Measurements from ENCODE around the gene LRRC15.

The LRRC15 gene

DNA sequence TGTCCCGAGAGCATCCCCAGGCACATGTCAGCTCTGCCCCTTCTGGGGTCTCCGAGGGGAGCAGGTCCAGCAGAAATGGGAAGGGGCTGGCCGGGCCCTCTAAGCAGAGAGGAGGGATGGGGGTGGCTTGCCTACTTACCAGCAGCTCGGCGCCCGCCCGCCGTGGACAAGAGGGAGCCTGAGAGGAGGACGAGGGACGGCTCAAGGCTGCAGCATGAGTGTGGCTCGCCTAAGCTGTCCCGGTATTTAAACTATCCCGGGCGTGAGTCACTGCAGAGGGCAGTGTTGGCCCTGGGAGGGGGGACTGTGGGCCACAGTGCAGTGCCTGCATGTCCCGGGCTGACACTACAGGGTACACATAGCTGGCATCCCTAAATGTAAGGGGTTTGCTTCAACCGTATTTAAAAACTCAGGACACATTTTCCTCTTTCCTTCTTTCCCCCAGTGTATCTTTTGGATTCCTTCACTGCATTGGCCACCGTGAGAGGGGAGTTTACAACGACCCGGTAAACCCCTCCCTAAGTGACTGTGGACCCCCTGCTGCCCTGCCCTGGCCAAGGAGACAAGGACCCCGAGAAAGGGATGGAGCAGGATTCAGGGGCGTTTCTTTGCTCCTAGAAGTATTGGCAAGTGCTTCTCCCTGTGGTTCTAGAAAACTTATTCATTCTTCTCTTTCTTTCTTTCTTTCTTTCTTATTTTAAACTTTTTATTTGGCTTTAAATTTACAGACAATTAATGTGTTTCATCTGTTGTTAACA, at the start of gene LRRC15:
Gene LRRC15, minus strand, starts transcription at position 222 of the 758 bp plus-strand sequence. CDS start 8,700 bp downstream, outside the sequence.
- no peak for DNase-seq

DNA sequence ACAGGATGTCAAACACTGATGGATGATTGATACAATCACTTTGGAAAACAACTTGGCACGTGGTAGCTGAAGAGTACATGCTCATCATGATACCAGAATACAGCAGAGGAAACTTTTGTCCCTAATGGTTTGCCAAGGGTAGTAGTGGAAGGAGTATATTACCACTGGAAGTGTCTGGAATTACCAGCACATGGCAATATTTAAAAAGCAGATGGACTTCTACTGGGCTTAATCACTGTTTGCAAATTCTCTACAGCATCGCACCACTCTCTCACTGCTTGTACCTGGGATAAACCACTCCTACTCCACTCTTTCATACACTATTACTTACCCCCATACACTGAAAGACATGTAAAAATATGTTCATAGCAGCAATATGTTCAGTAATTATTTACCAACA, 49.1 kb upstream of the LRRC15 start:
- DNase-seq = no peak

DNA sequence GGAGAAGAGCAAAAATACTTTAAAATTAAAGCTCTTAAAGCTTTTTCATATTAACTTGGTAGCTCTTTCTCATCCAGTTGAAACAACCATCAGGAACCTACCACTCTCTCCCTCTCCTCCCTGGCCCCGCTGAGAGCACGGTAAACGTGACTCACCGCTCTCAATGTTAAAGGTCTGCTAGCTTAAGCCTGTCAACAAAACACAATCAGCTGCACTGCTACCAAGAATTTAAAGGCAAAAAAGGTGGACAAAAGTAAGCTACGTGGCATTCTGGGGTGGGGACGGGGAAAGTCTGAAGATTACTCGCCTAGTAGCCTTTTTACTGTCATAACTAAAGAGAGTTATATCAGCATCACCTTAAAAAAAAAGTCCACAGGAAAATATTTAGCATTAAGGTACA, 37.9 kb upstream of the LRRC15 start:
- no peak for DNase-seq

DNA sequence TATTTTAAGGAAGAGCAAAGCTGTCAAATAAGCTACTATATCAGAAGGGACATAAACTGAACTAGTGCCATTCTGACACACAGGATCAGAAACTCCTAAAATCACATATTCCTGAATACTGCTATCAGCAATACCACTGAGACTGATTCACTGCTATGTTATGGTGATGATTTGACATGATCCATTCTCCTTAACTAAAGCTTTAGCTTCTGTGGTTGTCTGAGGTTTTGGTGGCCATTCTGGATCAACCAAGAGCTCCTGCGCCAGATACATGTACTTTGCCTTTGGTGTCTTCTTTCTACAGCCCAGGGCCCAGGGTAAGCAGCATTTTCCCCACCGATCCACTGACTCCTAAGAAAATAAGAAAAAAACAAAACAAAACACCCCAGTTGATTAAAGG, 36.2 kb upstream of the LRRC15 start:
- DNase-seq = no peak

DNA sequence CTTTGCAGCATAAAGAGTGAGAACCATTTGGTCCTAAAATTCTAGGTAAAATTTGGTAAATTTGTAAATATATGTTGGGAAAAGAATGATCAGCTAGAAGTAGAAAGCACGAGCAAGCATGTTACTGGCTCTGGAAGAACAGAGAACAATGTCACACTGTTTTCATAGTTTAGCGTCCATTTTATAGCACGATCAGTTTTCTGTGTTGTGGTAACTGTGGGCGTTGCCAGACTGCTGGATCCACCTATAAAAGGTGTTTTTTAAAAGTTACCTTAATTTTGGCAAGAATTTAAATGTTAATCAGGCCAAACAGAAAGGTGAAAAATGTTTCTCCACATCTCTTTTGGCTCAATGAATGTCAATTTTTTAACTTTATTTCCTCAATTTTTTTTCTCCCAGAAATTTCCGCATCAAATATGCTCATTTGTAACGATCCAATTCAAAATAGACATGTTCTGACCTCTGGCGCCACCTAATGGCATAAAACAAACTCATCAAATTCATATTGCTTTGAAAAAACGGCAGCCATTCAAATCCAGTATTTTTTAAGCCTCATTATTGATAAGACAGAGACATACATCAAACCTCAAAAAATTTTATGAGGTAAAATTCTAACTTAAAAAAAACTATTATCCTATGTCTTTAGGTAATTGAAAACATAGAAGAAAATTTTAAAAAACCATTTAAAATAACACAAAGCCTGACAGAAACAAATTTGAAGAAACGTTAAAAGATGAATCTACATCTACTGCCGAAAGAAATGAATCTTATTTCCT, 35.0 kb upstream of the LRRC15 start:
- DNase-seq = no peak

DNA sequence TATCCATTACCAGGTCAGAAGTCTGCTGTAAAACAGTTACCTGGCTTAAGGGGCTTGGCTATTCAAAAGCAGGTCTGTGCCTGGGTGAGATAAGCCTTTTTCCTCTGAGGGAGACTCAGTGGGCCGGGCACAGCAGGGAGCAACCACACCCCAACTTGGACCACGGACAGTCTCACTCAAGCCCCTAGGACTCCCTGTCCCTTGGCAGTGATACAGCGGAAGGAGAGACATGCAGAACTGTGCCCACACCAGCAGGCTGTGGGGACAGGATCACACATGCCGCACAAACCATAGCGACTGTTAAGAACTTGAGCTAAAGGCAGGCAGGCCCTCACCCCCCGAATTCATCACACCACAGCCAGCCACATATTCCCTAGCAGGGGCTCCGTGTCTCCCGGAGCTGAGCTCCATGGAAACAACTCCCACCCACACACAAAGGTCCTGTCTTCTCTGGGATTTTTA, 32.4 kb upstream of the LRRC15 start:
- DNase-seq = no peak

DNA sequence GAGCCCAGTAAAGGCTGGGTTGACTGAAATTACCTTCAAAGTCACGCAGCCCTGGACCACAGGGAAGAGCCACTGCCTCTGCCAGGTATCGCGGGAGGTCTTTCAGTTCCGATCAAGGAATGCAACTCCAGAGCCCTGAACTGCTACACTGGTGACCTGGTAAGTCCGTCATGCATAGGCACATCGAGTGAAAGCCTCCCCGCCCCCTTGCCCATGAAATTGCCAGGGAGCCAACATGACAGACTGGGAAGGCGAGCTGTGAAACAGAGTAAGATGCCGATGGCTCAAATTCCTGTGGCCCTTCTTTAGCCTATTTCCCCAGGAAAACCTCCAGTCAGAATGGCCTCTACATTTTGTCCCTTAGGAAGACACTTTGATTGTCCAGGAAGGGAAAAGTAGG, 31.8 kb upstream of the LRRC15 start:
- DNase-seq = no peak

DNA sequence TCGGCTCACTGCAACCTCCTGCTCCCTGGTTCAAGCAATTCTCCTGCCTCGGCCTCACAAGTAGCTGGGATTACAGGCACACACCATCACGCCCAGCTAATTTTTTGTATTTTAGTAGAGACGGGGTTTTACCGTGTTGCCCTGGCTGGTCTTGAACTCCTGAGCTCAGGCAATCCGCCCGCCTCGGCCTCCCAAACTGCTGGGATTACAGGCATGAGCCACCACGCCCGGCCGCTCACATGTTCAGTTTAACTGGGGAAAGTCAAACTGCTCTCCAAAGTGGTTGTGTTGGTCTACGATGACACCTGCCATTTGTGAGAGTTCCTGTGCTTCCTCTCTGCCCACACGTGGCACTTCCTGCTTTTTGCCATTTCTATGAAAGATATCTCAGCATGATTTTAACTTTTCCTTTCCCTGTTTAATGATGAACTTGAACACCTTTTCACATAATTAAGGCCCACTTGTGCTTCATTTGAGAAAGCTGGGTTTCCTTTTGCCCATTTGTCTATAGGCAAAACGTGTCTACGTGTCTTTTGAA, 30.4 kb upstream of the LRRC15 start:
- DNase-seq = no peak

DNA sequence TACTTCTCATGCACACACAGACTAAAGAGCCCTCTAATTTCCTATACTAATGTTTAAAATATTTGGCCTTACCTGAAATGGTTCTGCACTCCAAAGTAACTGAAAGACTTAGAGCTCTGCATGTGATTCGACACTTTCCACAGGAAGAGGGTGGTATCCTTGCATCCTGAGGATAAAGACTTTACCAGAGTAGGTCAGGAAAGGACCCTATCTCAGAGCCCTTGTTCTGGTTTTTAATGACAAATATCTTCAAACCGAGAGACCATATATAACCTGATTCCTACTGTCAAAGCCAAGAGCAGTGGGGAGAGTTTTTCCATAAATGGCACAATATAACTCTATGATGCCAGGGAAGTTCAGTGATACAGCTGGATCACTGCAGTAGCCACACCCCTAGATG, 29.6 kb upstream of the LRRC15 start, which contains the start of gene GP5:
Gene GP5, minus strand, starts transcription at position 101 of the 400 bp plus-strand sequence. CDS start 984 bp downstream, outside the sequence.
- DNase-seq = no peak

DNA sequence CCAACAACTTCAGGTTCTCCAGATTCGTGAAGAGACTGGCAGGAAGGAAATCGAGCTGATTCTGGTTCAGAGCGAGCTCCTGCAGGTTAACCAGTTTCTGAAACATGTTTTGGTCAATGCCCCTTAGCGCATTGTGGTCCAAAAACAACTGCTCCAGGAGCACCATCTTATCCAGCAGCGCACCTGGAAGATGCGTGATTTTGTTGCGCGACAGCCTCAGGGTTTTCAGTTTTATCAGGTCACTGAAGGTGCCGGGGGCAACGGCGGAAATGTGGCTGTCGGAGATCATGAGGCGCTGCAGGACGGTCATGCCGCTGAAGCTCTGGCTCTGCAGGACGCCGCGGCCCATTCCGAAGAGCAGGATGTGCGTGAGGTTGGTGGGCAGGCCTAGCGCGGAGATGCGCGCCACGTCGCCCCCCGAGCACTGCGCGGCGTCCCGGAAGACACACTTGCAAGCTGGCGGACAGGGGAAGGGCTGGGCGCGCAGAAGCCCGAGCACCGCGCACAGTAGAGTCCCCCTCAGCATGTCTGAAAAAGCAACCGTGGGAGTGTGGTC, 28.3 kb upstream of the LRRC15 start:
- DNase-seq = peak; percentile 54

DNA sequence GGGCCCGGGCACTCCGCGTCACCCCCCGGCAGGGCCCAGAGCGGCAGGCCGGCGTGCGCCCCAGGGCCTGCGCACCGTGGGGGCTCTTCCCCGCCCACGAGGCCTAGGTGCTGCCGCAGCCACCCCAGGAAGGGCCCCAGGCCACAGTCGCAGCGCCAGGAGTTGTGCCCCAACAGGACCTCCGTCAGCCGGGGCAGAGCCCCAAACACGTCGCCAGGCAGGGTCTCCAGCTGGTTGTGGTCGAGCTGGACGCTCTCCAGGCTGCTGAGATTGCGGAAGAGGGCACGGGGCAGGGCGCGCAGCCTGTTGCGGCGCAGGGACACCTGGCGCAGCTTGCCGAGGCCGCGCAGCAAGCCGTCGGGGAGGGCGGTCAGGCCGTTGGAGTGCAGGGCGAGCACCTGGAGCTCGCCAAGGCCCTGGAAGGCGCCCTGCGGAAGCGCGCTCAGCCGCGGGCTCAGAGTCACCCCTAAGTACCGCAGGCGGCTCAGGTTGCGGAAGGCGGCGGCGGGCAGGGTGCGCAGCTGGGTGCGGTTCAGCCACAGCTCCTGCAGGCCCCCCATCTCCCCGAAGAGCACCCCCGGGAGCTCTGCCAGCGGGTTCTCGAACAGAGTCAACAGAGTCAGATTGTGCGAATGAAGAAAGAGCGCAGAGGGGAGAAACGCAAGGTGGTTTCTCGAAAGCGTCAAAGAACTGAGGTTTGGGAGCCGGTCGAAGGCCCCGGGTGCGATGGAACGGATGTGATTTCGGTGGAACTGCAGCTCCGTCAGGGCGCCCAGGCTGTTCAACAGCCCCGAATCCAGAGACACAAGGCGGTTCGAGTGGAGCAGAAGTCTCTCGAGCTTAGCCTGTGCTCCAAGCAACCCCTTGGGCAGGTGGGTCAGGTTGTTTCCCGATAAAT, 27.6 kb upstream of the LRRC15 start:
- DNase-seq = peak; percentile 59

DNA sequence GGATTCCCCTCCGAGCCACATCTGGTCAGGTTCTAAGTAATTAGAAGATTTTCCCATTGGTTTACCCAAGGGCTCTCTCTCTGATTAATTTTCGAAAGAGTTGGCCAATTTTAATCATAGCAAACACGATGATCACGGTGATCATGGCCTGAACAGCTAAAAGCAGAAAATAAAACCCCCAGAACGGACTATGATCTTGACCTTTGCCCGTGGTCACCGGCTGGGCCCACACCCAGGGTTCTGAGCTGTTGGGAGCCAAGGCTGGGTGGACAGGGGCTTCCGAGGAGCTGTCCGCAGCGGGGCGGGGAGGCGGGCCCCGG, 27.0 kb upstream of the LRRC15 start:
- no peak for DNase-seq

DNA sequence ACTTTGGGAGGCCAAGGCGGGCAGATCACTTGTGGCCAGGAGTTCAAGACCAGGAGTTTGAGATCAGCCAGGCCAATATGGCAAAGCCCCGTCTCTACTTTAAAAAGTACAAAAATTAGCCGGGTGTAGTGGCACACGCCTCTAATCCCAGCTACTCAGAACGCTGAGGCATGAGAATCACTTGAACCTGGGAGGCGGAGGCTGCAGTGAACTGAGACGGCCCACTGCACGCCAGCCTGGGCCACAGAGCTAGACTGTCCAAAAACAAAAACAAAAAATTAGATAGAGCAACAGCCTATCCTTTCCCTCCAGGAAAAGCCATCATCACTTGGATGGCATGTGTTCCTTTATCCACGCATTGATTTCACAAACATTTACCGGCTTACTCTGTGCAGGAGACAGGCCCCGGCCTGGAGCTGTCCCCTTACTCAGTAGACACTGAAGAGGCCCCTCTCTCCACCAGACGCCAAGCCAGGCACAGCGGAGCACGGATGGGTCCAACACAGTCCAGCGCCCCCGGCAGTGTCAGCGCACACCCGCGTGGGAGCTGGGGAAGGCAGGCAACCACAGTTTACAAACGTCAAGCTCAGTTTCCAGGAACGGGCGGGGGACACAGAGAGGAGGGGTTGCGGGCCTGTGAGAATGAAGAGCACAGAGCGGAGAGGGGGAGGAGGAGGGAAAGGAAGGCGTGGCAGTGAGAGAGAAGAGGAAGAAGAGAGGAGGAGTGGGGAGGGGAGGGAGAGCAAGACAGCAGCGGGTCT, 26.4 kb upstream of the LRRC15 start:
- DNase-seq = peak; percentile 73

DNA sequence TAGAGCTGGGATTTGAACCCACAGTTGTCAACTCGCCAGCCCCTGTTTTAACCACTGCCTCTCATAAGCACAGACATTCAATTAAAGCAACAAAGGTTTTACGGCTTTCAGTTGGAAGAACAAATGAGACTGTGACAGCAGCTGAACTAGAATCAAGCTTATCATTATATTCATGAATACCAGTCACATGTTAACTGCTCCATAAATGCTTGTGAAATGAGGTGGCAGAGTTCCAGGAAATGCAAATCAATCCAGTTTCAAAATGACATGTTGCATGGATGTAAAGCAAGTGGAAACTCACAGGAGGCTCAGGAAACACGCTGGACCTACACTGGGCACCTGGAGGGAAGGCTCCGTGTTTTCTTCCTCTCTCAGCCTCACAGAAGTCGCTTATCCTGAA, 25.7 kb upstream of the LRRC15 start:
- DNase-seq = no peak

DNA sequence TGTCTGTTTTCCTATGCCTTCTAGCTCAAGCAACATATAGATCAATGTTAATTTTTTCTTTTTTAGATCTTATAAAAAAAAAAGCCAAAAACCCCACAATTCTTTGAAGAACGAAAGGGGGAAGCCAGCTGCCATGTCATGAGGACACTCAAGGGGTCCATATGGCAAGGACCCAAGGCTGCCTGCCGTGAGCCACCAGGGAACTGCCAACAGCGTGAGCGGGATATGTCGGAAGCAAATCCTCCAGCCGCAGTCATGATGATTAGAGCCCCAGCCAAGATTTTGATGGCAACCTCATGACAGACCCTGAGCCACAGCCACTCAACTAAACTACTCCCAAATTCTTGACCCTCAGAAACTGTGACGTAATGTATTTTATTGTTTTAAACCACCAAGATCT, 23.0 kb upstream of the LRRC15 start:
- no peak for DNase-seq

DNA sequence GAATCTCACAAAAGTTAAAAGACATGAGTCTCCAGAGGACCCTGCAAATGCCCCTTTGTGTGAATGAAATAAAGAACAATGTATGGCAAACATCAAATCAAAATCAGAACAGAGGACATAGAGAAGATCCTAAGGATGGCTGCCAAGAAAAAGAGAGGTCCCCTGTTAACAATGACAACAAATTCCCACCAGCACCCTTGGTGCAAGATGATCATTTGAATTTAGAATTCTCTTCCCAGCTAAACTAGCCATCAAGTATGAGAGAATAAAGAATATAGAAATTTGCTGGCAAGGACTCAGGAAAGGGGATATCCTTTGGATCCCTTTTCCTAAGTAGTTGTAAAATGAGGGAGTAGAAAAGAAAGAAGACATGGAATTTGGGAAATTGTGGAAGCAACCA, 21.3 kb upstream of the LRRC15 start:
- no peak for DNase-seq

DNA sequence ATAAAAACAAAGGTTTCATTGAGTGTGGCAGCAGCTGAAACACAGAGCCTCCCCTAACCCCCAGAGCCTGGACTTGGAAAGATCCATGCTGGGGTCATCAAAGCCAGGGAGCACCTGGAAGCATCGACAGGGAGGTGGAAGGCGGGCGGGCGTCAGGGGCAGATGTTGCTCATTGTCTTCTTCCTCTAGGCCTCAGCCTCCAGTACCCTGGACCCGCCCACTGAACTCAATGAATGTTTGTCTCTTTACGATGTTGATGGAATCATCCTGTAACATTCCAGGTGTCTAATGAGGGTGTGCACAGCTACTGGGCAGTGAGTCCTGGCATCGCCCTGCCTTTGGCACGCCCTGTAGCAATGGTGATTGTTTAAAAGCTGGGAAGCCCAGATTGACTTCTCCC, 19.7 kb upstream of the LRRC15 start:
- no peak for DNase-seq

DNA sequence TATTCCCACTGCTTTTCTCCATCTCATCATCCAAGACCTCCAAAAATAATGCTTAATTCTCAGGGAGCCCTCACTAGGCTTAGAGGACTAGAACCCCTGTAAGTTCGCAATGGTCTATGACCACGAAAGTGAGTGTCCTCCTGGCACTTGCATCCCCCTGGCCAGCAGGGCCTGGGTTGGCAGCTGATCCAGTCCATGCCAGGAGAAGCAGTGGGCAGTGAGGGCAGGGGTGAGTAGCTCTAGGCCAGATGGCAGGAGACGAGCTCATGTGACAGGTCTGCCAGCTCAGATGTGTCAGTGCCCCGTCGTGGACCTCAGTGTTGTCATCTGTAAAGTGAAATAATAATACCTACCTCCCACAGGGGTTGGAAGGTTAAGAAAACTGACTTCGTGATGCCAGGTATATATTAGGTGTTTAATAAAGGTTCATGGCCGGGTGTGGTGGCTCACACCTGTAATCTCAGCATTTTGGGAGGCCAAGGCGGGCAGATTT, 18.4 kb upstream of the LRRC15 start:
- no peak for DNase-seq

DNA sequence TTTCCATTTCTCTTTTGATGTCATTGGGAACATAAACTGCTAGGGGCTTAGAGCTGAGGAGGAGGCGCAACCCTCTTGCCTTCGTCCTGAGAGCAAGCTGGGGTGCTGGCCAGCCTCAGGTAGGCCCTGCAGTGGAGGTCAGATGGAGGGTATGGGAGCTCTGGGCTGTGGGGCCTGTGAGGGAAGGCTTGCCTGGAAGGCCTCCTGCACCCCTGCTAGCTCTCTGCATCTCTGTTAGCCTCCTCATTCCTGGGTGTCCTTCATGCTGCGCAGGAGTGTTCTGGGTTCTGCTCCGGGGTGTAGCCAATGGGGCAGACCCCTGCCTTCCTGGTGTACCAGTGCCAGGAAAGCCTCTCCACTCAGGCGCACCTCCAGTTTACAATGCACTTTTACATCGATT, 17.7 kb upstream of the LRRC15 start:
- DNase-seq = peak; percentile 3

DNA sequence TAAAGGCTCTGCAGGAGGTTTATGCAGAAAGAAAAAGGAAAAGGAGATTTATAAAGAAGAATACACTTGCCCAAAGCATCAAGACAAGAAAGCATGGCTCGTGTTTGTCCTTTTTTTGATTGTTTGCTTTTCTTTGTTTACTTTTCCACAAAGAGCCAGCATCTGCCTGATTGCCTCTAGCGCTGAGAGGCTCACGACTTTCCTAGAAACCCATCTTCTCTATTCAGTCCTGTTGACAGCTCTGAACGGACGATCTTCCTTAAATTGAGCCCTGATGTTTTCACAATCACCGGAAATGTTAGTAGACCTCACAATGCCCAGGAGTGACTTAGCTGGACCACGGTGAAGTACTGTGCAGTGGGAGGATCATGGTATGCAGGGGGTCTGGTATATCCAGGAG, 17.1 kb upstream of the LRRC15 start:
- DNase-seq = peak; percentile 17

DNA sequence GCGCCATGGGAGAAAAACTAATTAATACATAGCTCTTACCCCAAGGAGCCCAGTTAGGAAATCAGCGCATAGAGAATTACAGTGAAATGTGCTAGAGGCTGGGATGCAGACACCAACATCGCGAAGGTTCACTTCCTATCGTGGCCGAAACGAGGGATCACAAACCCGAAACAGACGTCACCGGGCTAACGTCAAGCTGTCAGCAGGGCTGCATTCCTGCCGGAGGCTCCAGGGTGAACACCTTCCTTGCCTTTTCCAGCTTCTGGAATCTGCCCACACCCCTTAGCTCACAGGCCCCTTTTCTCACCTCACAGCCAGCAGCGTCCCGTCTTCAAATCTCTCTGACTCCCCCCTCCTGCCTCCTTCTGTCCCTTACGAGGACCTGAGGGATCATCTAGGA, 16.5 kb upstream of the LRRC15 start:
- peak; percentile 3 for DNase-seq

DNA sequence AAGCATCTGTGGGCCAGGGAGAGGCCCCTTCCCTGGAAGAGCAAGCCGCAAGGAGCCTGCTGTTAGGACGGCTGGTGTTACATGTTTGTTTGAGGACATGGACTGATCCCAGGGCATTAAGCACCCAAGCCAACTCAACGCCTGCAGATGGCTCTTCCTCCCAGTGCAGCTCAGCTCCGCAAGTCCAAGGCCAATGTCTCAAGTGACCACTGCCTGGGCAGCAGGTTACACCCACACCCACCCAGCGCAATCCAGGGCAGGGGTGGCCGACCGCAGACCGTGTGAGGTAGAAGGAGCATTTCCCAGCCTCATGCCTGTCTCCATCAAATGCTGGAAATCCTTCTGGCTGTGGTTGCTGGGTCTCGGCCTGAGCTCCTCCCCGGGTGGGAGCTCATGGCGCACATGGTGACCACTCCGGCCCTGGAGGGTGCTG, 15.0 kb upstream of the LRRC15 start:
- DNase-seq = no peak

All from stimulated activated CD8-positive, alpha-beta memory T cell treated with anti-CD3 and anti-CD28 coated beads, Interleukin-4, amount 100 ng/mL, for 48 hours (primary cell).